Measurements from ENCODE around the gene GCN1.

GCN1 gene

DNA sequence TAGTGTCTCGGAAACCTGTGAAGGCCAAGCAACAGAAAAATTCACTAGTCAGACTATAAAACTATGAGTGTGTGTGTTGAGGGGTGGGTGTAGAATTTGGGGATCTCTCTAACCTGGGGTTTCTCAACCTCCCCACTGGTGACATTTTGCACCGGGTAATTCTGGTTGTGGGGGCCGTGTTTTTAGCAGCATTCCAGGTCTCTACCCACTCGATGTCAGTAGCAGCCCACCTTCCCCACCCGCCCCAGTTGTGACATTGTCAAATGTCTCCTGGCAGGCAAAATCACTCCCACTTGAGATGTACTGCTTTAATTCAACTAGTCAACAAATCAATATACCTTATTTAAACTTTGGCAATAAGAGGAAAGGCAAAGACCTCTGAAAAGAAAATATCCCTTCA is 4.1 kb downstream of the GCN1 start:
- DNase-seq (ENCODE audit: low read depth) = no peak
- no peak overlapping the region for H3K4me3 ChIP-seq (ENCODE audit: low read length)
- TF ChIP-seq, protein P1, sequence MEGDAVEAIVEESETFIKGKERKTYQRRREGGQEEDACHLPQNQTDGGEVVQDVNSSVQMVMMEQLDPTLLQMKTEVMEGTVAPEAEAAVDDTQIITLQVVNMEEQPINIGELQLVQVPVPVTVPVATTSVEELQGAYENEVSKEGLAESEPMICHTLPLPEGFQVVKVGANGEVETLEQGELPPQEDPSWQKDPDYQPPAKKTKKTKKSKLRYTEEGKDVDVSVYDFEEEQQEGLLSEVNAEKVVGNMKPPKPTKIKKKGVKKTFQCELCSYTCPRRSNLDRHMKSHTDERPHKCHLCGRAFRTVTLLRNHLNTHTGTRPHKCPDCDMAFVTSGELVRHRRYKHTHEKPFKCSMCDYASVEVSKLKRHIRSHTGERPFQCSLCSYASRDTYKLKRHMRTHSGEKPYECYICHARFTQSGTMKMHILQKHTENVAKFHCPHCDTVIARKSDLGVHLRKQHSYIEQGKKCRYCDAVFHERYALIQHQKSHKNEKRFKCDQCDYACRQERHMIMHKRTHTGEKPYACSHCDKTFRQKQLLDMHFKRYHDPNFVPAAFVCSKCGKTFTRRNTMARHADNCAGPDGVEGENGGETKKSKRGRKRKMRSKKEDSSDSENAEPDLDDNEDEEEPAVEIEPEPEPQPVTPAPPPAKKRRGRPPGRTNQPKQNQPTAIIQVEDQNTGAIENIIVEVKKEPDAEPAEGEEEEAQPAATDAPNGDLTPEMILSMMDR (IDR thresholded peaks at IDR 0.05; ENCODE audit: insufficient read depth, low read depth, low read length, missing control alignments) = no peak

DNA sequence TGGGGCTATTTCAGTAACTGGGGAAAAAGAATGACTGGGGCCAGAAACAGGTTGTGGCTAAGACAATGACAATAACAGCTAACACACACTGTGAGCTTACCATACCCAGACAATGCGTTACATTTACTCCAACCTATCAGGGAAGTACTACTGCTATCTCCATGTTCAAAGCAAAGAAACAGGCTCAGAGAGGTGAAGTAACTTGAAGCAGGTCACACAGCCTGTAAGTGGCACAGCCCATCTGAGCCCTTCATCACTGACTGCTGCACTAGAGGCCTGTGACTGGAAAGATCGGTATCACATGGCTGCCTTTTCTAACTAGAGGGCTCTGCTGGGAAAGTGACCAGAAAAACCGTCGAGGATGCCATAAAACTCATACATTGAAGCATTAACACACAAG is 7.9 kb downstream of the GCN1 start:
- TF ChIP-seq, protein P1 (IDR thresholded peaks at IDR 0.05; ENCODE audit: insufficient read depth, low read depth, low read length, missing control alignments) = no peak
- no peak for DNase-seq (ENCODE audit: low read depth)
- no peak overlapping the region for H3K4me3 ChIP-seq (ENCODE audit: low read length)

DNA sequence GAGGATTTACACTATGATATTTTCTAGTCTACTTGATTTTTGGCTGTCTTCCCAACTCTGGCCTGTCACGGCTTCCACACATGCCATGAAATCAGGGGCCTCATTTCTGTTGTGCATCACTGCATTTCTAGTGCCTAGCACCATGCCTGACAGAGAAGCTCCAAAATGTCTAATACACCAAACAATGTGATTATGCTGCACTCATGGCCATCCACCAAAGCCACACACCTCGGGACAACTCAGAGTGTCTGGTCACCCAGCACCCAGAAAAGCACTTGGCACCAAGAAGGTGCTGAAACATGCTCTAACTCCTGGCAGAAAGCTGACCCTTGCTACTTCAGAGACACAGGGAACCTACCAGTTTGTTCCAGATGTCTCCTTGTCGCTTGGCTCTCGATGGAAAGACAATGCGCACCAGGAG is 11.3 kb downstream of the GCN1 start:
- no peak for DNase-seq (ENCODE audit: low read depth)
- TF ChIP-seq, protein P1 (IDR thresholded peaks at IDR 0.05; ENCODE audit: insufficient read depth, low read depth, low read length, missing control alignments) = no peak
- no peak overlapping the region for H3K4me3 ChIP-seq (ENCODE audit: low read length)

DNA sequence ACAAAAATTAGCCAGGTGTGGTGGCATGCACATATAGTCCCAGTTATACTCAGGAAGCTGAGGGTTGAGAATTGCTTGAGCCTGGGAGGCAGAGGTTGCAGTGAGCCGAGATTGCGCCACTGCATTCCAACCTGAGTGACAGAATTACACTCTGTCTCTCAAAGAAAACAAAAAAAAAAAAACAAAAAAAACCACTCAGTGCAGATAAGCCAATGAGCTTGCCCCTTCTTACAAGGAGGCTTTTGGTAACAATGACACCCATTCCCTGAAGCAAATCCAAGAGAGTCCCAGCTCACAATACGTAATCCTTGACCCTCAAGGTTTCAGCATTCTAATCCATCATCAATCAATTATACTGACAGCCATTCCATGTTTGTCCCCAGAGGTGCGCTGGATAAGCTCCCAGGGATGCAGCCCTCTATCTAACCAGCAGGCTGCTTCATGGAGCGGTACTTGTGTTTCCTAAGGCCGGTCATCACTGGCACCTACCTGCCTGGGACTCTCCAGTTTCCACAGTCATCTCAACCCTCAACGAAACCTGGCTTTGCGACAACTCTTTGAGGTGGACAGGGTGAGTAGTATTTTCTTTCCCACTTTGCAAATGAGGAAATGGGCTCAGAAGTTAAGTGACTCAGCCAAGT is 12.4 kb downstream of the GCN1 start:
- DNase-seq (ENCODE audit: low read depth) = peak; percentile 91
- TF ChIP-seq, protein P1 (IDR thresholded peaks at IDR 0.05; ENCODE audit: insufficient read depth, low read depth, low read length, missing control alignments) = peak; percentile 47

DNA sequence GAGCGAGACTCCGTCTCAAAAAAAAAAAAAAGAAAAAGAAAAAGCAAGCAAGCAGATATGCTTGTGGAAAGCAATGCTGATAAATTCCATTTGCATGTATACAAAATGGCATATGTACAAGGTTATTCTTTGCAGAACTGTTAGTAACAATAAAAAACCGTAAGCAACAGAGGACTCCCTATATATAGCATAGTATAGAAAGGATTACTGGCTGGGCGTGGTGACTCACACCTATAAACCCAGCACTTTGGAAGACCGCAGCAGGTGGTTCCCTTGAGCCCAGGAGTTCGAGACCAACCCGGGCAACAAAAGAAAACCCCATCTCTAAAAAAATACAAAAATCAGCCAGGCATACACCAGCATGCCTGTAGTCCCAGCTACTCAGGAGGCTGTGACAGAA is 13.5 kb downstream of the GCN1 start:
- no peak overlapping the region for H3K4me3 ChIP-seq (ENCODE audit: low read length)
- TF ChIP-seq, protein P1 (IDR thresholded peaks at IDR 0.05; ENCODE audit: insufficient read depth, low read depth, low read length, missing control alignments) = no peak
- DNase-seq (ENCODE audit: low read depth) = no peak

More for the DNA sequence above, 12.4 kb downstream of the GCN1 start:
- H3K4me3 ChIP-seq (ENCODE audit: low read length) = no peak overlapping the region

DNA sequence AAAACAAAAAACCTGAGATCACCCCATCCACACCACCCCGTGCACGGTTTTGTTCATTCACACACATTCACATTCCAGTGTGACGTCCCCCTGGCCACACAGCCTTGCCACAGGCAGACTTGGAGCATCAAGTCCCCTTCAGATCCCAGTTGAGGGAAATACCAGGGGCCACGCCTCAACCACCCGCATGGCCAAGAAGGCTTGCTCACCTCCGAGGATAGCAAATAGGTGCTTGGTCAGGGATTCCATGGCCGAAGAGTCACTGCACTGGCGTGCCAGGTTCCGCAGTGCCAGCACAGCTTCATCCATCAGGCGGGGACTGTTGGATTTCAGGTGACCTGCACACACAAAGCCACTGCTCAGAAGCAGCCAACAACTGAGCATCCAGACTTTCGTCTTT is 19.0 kb downstream of the GCN1 start:
- no peak for DNase-seq (ENCODE audit: low read depth)
- TF ChIP-seq, protein P1 (IDR thresholded peaks at IDR 0.05; ENCODE audit: insufficient read depth, low read depth, low read length, missing control alignments) = no peak
- H3K4me3 ChIP-seq (ENCODE audit: low read length) = no peak overlapping the region

DNA sequence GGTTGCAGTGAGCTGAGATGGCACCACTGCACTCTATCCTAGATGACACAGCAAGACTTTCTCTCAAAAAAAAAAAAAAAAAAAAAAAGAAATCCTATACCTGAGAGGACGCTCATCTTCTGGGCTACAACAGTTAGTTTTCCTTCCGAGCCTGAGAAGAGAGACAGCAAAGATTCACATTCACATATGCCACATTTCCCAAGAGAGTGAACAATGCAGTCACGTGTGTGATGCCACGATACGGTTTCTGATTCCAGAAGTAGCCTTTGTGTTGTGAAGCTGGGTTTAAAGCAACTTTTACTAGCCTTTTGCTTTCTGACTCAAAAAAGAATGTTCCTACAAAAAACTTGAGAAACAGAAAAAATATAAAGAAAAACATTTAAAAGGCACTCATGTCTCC is 19.5 kb downstream of the GCN1 start:
- TF ChIP-seq, protein P1 (IDR thresholded peaks at IDR 0.05; ENCODE audit: insufficient read depth, low read depth, low read length, missing control alignments) = no peak
- DNase-seq (ENCODE audit: low read depth) = no peak
- H3K4me3 ChIP-seq (ENCODE audit: low read length) = no peak overlapping the region
